Stromal cell of bone marrow (primary cell): Measurements from ENCODE around the gene SAYSD1.
"Not testable (repeated sequence)": the region's sequence is repeated elsewhere in the genome, so short reads cannot be mapped to it uniquely, and the experiment has no call there.

Experiments used
- DNase-seq: peaks from one replicate; pipeline ENCODE4 v3.0.0-alpha.2; 2012; ENCODE audit warnings: low read depth

SAYSD1 gene, protein sequence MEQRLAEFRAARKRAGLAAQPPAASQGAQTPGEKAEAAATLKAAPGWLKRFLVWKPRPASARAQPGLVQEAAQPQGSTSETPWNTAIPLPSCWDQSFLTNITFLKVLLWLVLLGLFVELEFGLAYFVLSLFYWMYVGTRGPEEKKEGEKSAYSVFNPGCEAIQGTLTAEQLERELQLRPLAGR

GRCh38 chr6:39114704-39115599, at the start of gene SAYSD1:
SAYSD1 (minus strand) TSS chr6:39115186; CDS start chr6:39115089, 97 bp downstream.
- peak; percentile 73 for DNase-seq

GRCh38 chr6:39157511-39157910, 42.5 kb upstream of the SAYSD1 start:
- no peak for DNase-seq

DNA sequence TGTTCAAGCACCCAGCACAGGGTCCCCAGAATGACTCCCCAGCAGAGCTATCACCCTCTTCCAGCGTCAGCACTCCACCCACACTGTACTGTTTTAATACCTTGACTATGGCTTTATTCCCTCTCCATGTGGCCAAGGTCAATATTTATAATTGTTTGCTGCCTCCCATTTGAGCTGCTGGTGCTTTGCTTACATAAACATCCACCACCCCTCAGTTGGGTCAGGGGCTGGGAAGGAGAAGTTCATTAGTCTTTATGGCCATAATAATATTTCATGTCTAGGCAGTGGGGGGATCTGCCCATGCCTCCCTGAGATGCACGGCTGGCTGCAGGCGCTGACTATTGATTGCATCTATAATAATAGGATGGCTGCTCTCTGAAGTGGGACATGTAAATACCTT, 41.8 kb upstream of the SAYSD1 start:
- DNase-seq = no peak

- no peak for DNase-seq
These were observed 39.7 kb upstream of the SAYSD1 start for GRCh38 chr6:39154705-39155104.

GRCh38 chr6:39153766-39154397, 38.9 kb upstream of the SAYSD1 start:
- DNase-seq = no peak

- DNase-seq = no peak
These were observed 37.3 kb upstream of the SAYSD1 start for GRCh38 chr6:39152262-39152661.

DNA sequence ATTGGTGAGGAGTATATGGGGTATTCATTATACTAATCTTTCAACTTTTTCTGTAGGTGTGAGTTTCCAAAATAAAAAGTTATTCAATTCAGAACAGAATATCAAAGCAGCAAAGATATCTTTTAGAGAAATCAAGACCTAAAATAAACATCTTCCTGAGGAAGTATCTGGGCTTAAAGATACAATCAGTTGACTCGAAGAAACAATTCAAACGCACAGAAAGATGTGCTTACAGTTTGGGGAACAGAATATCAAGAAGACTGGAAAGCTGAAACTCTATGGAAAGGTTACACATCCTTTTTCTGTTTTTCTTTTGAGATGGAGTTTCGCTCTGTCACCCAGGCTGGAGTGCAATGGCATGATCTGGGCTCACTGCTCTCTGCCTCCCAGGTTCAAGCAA, 36.2 kb upstream of the SAYSD1 start:
- DNase-seq = no peak

DNA sequence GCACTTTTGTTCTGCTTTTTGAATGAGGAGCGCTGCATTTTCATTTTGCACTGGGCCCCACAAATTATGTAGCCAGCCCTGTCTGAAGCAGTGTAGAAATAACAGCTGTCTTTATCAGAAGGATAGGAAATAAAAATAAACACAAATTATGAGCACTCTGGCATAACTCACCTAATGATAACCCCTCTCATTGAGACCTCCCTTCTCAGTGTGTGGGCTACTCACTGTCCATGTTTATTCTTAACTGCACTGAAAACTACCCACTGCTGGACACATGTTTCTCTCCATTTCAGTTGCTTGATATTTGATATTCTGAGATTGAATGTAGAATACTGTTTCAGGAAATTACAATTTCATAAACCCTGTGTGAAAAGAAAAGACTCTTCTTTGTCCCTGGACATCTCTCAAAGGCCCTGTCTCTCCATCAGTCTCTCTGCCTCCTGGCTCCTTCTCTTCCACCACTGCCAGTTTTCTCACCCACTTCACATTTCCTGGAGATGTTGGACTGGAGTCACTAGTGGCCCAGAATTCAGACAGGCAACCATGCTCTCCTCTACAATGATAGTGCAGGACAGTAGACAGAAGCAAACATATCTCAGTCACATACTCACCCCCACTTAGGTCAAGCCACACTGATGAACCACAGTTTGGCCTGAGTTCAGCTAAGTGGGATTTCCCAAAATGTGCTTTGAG, 29.6 kb upstream of the SAYSD1 start:
- no peak for DNase-seq

DNA sequence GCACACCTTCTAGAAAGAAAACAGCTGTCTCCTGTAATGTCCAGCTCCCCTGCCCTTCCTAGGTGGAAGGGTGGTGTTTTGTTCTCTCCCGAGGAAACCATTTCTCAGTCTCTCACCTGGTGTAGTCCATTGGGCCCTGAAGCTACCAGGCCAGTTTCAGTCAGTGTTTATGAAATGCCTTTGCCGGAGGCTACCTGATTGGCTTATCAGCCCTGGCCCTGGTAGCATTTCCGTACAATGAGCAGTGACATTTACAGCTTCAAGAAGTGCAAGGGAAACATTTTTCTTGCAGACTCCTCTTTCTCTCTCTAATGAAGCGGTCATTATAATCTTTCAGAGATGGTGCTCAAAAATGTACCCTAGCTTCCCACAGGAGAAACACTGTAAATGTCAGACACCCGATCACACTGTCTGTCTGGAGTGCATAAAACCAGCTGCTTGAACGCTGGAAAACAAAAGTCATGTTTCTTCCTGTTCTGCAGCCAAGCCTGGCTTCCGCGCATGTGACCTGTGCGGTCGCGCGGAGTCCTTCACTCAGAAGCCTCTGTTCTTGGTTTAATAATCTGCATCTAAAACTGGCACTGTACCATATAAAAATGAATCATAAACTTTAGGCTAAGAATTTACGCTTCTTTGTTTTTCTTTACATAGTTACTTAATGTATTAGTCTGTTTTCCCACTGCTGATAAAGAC, 28.4 kb upstream of the SAYSD1 start:
- no peak for DNase-seq

- DNase-seq = no peak
These were observed 25.7 kb upstream of the SAYSD1 start for GRCh38 chr6:39140556-39141167.

DNA sequence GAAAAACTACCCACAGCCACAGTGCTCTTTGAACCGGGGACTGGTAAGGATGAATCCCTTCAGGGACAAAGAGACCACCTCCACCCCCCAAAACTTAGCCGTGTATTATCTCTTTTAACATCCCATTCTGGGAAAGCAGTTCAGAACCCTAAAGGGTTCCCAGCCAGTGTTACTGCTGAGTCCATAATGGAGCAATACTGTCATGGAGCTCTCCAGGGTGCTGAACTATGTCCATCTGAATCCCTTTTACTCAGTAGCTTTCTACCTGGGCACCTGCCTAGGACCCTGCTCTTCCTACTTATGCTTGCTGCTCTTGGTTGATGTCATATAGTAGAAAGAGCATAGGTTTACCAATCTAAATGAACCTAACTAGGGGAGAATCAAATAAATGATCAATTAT, 22.3 kb upstream of the SAYSD1 start:
- DNase-seq = no peak

DNA sequence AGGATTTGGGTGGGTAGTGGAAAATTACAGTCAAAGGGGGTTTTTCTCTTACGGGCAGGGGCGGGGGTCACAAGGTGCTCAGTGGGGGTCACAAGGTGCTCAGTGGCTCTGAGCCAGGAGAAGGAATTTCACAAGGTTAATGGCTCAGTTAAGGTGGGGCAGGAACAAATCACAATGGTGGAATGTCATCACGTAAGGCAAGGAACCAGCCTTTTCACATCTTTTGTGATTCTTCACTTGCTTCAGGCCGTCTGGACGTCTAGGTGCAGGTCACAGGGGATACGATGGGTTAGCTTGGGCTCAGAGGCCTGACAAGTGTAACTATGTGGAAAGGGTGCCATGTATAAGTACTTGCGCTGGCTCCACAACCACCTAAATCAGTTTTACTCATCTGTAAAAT, 21.2 kb upstream of the SAYSD1 start:
- DNase-seq = not testable (repeated sequence)

DNA sequence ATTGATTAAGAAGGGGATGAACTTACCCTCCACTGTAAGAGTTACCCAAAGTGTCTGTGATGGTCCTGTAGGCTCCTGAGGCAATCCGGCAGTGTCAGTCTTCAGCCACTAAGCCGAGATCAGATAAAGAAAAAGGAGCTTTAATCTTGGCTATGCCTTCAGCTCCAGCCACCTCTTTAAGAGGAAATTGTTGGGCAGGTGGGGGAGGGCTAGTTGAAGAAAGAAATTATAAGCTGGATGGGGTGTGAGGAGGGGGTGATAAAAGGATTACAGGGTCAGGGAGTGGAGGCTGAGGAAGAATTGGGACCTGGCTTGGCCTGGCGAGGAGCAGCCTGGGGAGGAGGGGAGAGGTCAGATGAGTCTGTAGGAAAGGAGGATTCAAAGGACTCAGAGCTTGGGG, 19.8 kb upstream of the SAYSD1 start:
- DNase-seq = not testable (repeated sequence)

GRCh38 chr6:39130691-39131090, 15.7 kb upstream of the SAYSD1 start:
- DNase-seq = peak; percentile 47

DNA sequence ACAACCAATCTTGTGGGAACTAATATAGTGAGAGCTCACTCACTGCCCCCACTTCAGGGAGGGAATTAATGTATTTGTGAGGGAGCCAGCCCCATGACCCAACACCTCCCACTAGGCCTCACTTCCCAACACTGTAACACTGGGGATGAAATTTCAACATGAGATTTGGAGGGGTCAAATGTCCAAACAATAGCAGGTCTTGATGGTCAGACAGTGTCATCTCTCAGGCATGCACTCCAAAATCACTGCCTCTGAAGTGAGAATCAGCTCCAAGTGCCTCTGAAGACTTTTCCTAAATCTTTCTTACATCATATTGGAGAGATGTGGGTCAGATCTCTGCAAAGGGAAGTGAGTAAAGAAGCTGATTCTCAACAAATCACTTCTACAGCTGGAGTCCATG, 13.8 kb upstream of the SAYSD1 start:
- DNase-seq = peak; percentile 43

- peak; percentile 67 for DNase-seq
These were observed 13.1 kb upstream of the SAYSD1 start for GRCh38 chr6:39128106-39128505.

GRCh38 chr6:39124114-39124513, 9.1 kb upstream of the SAYSD1 start:
- no peak for DNase-seq

DNA sequence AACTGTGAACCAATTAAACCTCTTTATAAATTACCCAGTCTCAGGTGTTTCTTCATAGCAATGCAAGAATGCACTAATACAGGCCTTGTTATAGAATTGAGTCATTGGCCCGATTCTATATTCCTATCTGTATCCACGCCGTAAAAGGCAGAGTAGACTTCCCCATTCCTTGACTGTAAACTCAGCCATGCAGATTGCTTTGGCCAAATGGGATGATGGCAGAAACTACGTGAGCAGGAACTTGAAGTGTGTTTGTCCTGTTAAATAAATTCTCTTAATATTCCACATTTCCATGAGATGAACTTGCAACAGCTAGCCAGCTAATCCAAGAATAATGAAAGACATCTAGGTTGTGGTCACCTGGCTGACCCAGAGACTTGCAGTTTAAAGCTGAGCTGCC, 3.9 kb upstream of the SAYSD1 start:
- no peak for DNase-seq

GRCh38 chr6:39114388-39114703, 640 bp downstream of the SAYSD1 start:
- DNase-seq = no peak

GRCh38 chr6:39113788-39114187, 1.2 kb downstream of the SAYSD1 start:
- no peak for DNase-seq

DNA sequence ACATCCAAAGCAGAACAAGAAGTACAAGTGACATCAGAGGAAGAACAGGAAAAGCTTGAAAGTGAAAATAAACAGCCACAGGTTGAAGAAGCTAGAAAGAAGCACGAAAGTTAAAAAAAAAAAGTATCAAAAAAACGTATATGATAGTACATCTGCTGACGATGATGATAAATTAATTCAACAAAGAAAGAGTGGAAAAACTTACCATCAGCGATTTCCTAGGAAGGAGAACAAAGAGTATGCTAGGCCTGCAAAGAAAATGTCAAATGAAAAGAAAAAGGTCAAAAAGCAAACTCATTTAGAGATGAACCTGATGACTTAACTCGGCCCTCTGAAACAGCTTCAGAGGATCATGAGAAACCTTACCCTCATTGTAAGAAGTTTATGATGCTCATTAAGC, 3.7 kb downstream of the SAYSD1 start:
- no peak for DNase-seq
